Epithelial cell of proximal tubule (primary cell): Measurements from ENCODE around the gene EHD1. TPM values are rescaled to one million over a fixed set of nuclear protein-coding genes. Genes with fewer than 3 reads are reported as not detected.
A peak's percentile ranks its signal among the peaks of the same experiment; 100 is the strongest.

Source experiments
- DNase-seq: peaks from one replicate; pipeline ENCODE4 v3.0.0-alpha.2; 2011; ENCODE audit warnings: low read depth
- H3K4me3 ChIP-seq: 2 replicates; pipeline ENCODE4 v1.5.1; 2011; ENCODE audit warnings: low read depth, mild to moderate bottlenecking, low read length
- CTCF ChIP-seq: conservative IDR thresholded peaks from 2 replicates; pipeline ENCODE4 v1.5.1; 2012; ENCODE audit warnings: low read depth, mild to moderate bottlenecking, low read length
- total RNA-seq: library from RNA; depleted of rRNA; stranded (reverse); fragments of >200 nt; gene quantifications from 2 replicates; pipeline ENCODE4 v1.2.3, GENCODE V29; 2015

Gene EHD1
- total RNA-seq, 1 donor from 2014 or later = 82.7 TPM

- no peak for DNase-seq
- TF ChIP-seq CTCF = peak; percentile 24
- H3K4me3 ChIP-seq = no peak overlapping the region
Observed at GRCh38 chr11:64856382-64857227, 21.8 kb downstream of the EHD1 start.

GRCh38 chr11:64855596-64856304 lies 22.7 kb downstream of the EHD1 start:
- H3K4me3 ChIP-seq = no peak overlapping the region
- DNase-seq = no peak
- TF ChIP-seq CTCF = no peak

- H3K4me3 ChIP-seq = no peak overlapping the region
- TF ChIP-seq CTCF = no peak
- DNase-seq = peak; percentile 64
Observed at GRCh38 chr11:64854534-64855502, 23.6 kb downstream of the EHD1 start.

GRCh38 chr11:64854157-64854533 lies 24.3 kb downstream of the EHD1 start:
- H3K4me3 ChIP-seq = no peak overlapping the region
- DNase-seq = no peak
- no peak for TF ChIP-seq CTCF

DNA sequence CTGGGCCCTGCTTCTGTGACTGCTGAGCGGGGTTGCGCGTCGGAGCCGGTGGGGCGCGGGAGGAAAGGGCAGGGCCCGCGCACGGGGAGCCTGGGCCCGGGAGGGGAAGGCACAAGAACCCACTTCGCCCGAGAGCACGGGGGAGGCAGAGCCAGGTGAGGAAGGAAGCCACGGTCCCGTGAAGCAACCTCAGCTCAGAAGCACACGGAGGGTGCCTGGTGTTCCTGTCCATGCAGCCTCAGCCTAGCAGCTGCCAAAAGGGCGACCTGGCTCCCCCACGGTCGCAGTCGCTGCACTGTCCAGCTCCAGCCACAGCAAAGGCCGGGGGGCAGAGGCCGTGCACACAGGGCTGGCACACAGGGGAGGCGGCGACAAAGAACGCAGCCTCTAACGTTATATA lies 24.7 kb downstream of the EHD1 start:
- no peak for DNase-seq
- no peak for TF ChIP-seq CTCF
- H3K4me3 ChIP-seq = no peak overlapping the region

- no peak overlapping the region for H3K4me3 ChIP-seq
- no peak for TF ChIP-seq CTCF
- DNase-seq = no peak
Observed at GRCh38 chr11:64852804-64853509, 25.5 kb downstream of the EHD1 start.
